WTC11 (cell line): ENCODE results near the gene KRTAP5-11. TPM values are rescaled to one million over a fixed set of nuclear protein-coding genes. Genes with fewer than 3 reads are reported as not detected.
"Not testable (repeated sequence)": the region's sequence is repeated elsewhere in the genome, so short reads cannot be mapped to it uniquely, and the experiment has no call there.

ENCODE experiments used
- ATAC-seq: fragments of 200-7000 bp; cut with Tn5 transposase; 2 replicates; pipeline ENCODE4 v1.10.0; 2021; ENCODE audit warnings: mild to moderate bottlenecking, moderate library complexity
- CTCF ChIA-PET: fragments of 300-600 bp; sonication (Branson Sonifier 250); formaldehyde crosslinking; loops from one replicate; lab custom pipeline; 2021; ENCODE audit warnings: antibody characterized with exemption; lab: Charles Lee
- POLR2A ChIA-PET: fragments of 350-600 bp; sonication (Branson Sonifier 250); formaldehyde crosslinking; loops from one replicate; lab custom pipeline; 2021; ENCODE audit warnings: antibody characterized with exemption; lab: Charles Lee
- DNase-seq: peaks from one replicate; pipeline ENCODE4 v3.0.0; 2021; ENCODE audit warnings: low spot score
- H3K27ac Mint-ChIP-seq: 2 replicates; pipeline ENCODE4 v1.8.0; 2021; ENCODE audit warnings: mixed read lengths
- H3K27me3 Mint-ChIP-seq: 2 replicates; pipeline ENCODE4 v1.8.0; 2021; ENCODE audit warnings: low read depth, mild to moderate bottlenecking, moderate library complexity, mixed read lengths
- H3K36me3 Mint-ChIP-seq: 2 replicates; pipeline ENCODE4 v1.8.0; 2021; ENCODE audit warnings: mixed read lengths
- H3K4me1 Mint-ChIP-seq: 2 replicates; pipeline ENCODE4 v1.8.0; 2022; ENCODE audit warnings: mixed read lengths
- H3K4me3 Mint-ChIP-seq: 2 replicates; pipeline ENCODE4 v1.8.0; 2021; ENCODE audit warnings: mild to moderate bottlenecking, moderate library complexity, mixed read lengths
- H3K9me3 Mint-ChIP-seq: 2 replicates; pipeline ENCODE4 v1.8.0; 2021; ENCODE audit warnings: mixed read lengths
- ATF3 ChIP-seq: sonication (generic); formaldehyde crosslinking; conservative IDR thresholded peaks from 2 replicates; pipeline ENCODE4 v1.8.1; 2022; ENCODE audit warnings: mild to moderate bottlenecking, missing genetic modification reagents
- ATF6 ChIP-seq: sonication (generic); formaldehyde crosslinking; IDR thresholded peaks from 2 replicates; pipeline ENCODE4 v1.8.1; 2023; ENCODE audit warnings: mild to moderate bottlenecking, missing genetic modification reagents
- CBFB ChIP-seq: sonication (generic); formaldehyde crosslinking; IDR thresholded peaks from 2 replicates; pipeline ENCODE4 v1.8.1; 2022; ENCODE audit warnings: mild to moderate bottlenecking, low read depth, missing genetic modification reagents
- CREB1 ChIP-seq: sonication (generic); formaldehyde crosslinking; IDR thresholded peaks from 2 replicates; pipeline ENCODE4 v1.8.0; 2023; ENCODE audit warnings: mild to moderate bottlenecking, missing genetic modification reagents
- E2F1 ChIP-seq: sonication (generic); formaldehyde crosslinking; IDR thresholded peaks from 2 replicates; pipeline ENCODE4 v1.8.0; 2022; ENCODE audit warnings: mild to moderate bottlenecking, missing genetic modification reagents
- E2F5 ChIP-seq: sonication (generic); formaldehyde crosslinking; IDR thresholded peaks from 2 replicates; pipeline ENCODE4 v1.8.1; 2022; ENCODE audit warnings: mild to moderate bottlenecking, moderate library complexity, missing genetic modification reagents
- ERG ChIP-seq: fragments of 250-450 bp; sonication (Bioruptor Pico); IDR thresholded peaks from 2 replicates; pipeline ENCODE4 v1.8.0; 2021; ENCODE audit warnings: mild to moderate bottlenecking
- ETV6 ChIP-seq: sonication (generic); formaldehyde crosslinking; IDR thresholded peaks from 2 replicates; pipeline ENCODE4 v1.8.1; 2022; ENCODE audit warnings: mild to moderate bottlenecking, missing genetic modification reagents
- FOXJ3 ChIP-seq: sonication (generic); formaldehyde crosslinking; IDR thresholded peaks from 2 replicates; pipeline ENCODE4 v1.9.0; 2021; ENCODE audit warnings: missing genetic modification reagents, mild to moderate bottlenecking, borderline replicate concordance
- FOXP1 ChIP-seq: sonication (generic); formaldehyde crosslinking; IDR thresholded peaks from 2 replicates; pipeline ENCODE4 v1.8.0; 2022; ENCODE audit warnings: missing genetic modification reagents, mild to moderate bottlenecking, moderate library complexity, borderline replicate concordance
- NFATC4 ChIP-seq: fragments of 250-450 bp; sonication (Bioruptor Pico); IDR thresholded peaks from 2 replicates; pipeline ENCODE4 v1.9.0; 2021; ENCODE audit warnings: mild to moderate bottlenecking
- NR3C1 ChIP-seq: sonication (generic); formaldehyde crosslinking; conservative IDR thresholded peaks from 2 replicates; pipeline ENCODE4 v1.8.1; 2023; ENCODE audit warnings: low read depth, mild to moderate bottlenecking, missing genetic modification reagents
- PREB ChIP-seq: sonication (generic); formaldehyde crosslinking; IDR thresholded peaks from 2 replicates; pipeline ENCODE4 v1.8.1; 2022; ENCODE audit warnings: mild to moderate bottlenecking, missing genetic modification reagents, moderate library complexity, borderline replicate concordance
- SMAD3 ChIP-seq: sonication (generic); formaldehyde crosslinking; IDR thresholded peaks from 2 replicates; pipeline ENCODE4 v1.8.0; 2022; ENCODE audit warnings: missing genetic modification reagents, mild to moderate bottlenecking, borderline replicate concordance
- SP1 ChIP-seq: sonication (generic); formaldehyde crosslinking; conservative IDR thresholded peaks from 2 replicates; pipeline ENCODE4 v1.8.1; 2022; ENCODE audit warnings: missing genetic modification reagents
- TP53 ChIP-seq: sonication (generic); formaldehyde crosslinking; IDR thresholded peaks from 2 replicates; pipeline ENCODE4 v1.8.1; 2023; ENCODE audit warnings: mild to moderate bottlenecking, missing genetic modification reagents
- USF2 ChIP-seq: sonication (generic); formaldehyde crosslinking; IDR thresholded peaks from 2 replicates; pipeline ENCODE4 v1.8.1; 2023; ENCODE audit warnings: mild to moderate bottlenecking, missing genetic modification reagents, moderate library complexity
- ZNF138 ChIP-seq: sonication (generic); formaldehyde crosslinking; conservative IDR thresholded peaks from 2 replicates; pipeline ENCODE4 v1.8.1; 2022; ENCODE audit warnings: mild to moderate bottlenecking, moderate library complexity, missing genetic modification reagents
- ZNF232 ChIP-seq: sonication (generic); formaldehyde crosslinking; IDR thresholded peaks from 2 replicates; pipeline ENCODE4 v1.8.0; 2022; ENCODE audit warnings: mild to moderate bottlenecking, missing genetic modification reagents
- total RNA-seq: library from RNA; stranded (reverse); gene quantifications from 3 replicates; pipeline ENCODE4 v1.2.3, GENCODE V29; 2021

KRTAP5-11 gene
- total RNA-seq, 1 experiment from 2014 or later: not detected

GRCh38 chr11:71538666-71538990, 44.0 kb downstream of the KRTAP5-11 start (continued):
- TF ChIP-seq ATF6 (CRISPR knock-in tag): no peak

GRCh38 chr11:71537977-71538665, 44.6 kb downstream of the KRTAP5-11 start, which contains the start of gene KRTAP5-8:
TSS of gene KRTAP5-8 (plus strand) at chr11:71538025. CDS start at chr11:71538056, 31 bp downstream.
- H3K27me3 Mint-ChIP-seq, DNase-seq, ATAC-seq, POLR2A ChIA-PET, H3K4me3 Mint-ChIP-seq, H3K4me1 Mint-ChIP-seq, H3K27ac Mint-ChIP-seq, H3K36me3 Mint-ChIP-seq: not testable (repeated sequence)
- CTCF ChIA-PET: interaction anchor here (1.2 kb wide), 1 partner anchor 25 kb away, joined by 3 read pairs; no protein-coding TSS in a partner anchor
- peaks cover 13% of the 10 kb centered on the region for H3K9me3 Mint-ChIP-seq

GRCh38 chr11:71537537-71537936, 45.1 kb downstream of the KRTAP5-11 start:
- CTCF ChIA-PET: interaction anchor here (1.2 kb wide), 1 partner anchor 26 kb away, joined by 3 read pairs; no protein-coding TSS in a partner anchor
- no peak; the same call in 1 of the 2 replicates for ATAC-seq
- no peak for DNase-seq
- Mint-ChIP-seq H3K27me3 (peaks cover 10% of the 10 kb centered on the region), H3K36me3 (peaks cover 7% of the 10 kb centered on the region), H3K4me1 (no peaks in the 10 kb centered on the region), H3K4me3 (no peak overlapping the region), H3K27ac (no peak overlapping the region), H3K9me3 (peaks cover 13% of the 10 kb centered on the region)
- TF ChIP-seq ERG (CRISPR knock-in tag): no peak
- no peak for TF ChIP-seq SP1 (CRISPR knock-in tag)
- no peak for TF ChIP-seq ATF3 (CRISPR knock-in tag)
- no peak for TF ChIP-seq ZNF138 (CRISPR knock-in tag)
- TF ChIP-seq ZNF232: no peak
- TF ChIP-seq CREB1 (CRISPR knock-in tag): no peak
- no peak for TF ChIP-seq E2F1 (CRISPR knock-in tag)
- no peak for TF ChIP-seq ETV6
- no peak for TF ChIP-seq NFATC4 (CRISPR knock-in tag)
- TF ChIP-seq USF2: no peak
- TF ChIP-seq FOXJ3 (CRISPR knock-in tag): no peak
- TF ChIP-seq NR3C1: no peak
- no peak for TF ChIP-seq FOXP1 (CRISPR knock-in tag)
- POLR2A ChIA-PET: no interaction called here

- Mint-ChIP-seq H3K4me1 (no peaks in the 10 kb centered on the region), H3K4me3 (no peak overlapping the region), H3K27me3 (peaks cover 7% of the 10 kb centered on the region), H3K27ac (no peak overlapping the region), H3K36me3 (peaks cover 3% of the 10 kb centered on the region), H3K9me3 (peaks cover 4% of the 10 kb centered on the region)
- ChIA-PET CTCF (no interaction called here), POLR2A (no interaction called here)
- DNase-seq (no peak), ATAC-seq (no peak)
- TF ChIP-seq CBFB (CRISPR knock-in tag) (no peak), E2F5 (no peak), TP53 (CRISPR knock-in tag) (no peak), SMAD3 (CRISPR knock-in tag) (no peak), PREB (CRISPR knock-in tag) (no peak)
Observed at GRCh38 chr11:71535825-71536224, 46.9 kb downstream of the KRTAP5-11 start.
